ENCODE measurements around the gene ROR1.

ROR1 gene

GRCh38 chr1:64129701-64130100 is 355.9 kb downstream of the ROR1 start:
- H3K36me3 Mint-ChIP-seq = no peaks in the 10 kb centered on the region
- DNase-seq (no peak), ATAC-seq (replicated peaks) (no peak)
- H3K9me3 Mint-ChIP-seq = no peaks in the 10 kb centered on the region
- no peak overlapping the region for H3K27ac Mint-ChIP-seq
- H3K4me3 Mint-ChIP-seq = no peak overlapping the region
- H3K4me1 Mint-ChIP-seq = peaks cover 0 to 2% of the 10 kb centered on the region in 2 donors
- H3K27me3 Mint-ChIP-seq = peaks cover 0 to 4% of the 10 kb centered on the region in 2 donors

GRCh38 chr1:64131155-64131554 is 357.3 kb downstream of the ROR1 start:
- Mint-ChIP-seq H3K27me3 (peaks cover 0 to 4% of the 10 kb centered on the region in 2 donors), H3K27ac (no peak overlapping the region), H3K4me1 (peaks cover 0 to 2% of the 10 kb centered on the region in 2 donors), H3K36me3 (no peaks in the 10 kb centered on the region), H3K9me3 (no peaks in the 10 kb centered on the region), H3K4me3 (no peak overlapping the region)
- DNase-seq (no peak), ATAC-seq (replicated peaks) (no peak)

GRCh38 chr1:64133036-64133435 is 359.2 kb downstream of the ROR1 start:
- Mint-ChIP-seq H3K27me3 (peaks cover 0 to 4% of the 10 kb centered on the region in 2 donors), H3K4me3 (no peak overlapping the region), H3K4me1 (peaks cover 2 to 5% of the 10 kb centered on the region in 2 donors), H3K9me3 (no peaks in the 10 kb centered on the region), H3K36me3 (no peaks in the 10 kb centered on the region), H3K27ac (no peak overlapping the region)
- ATAC-seq (replicated peaks) = no peak
- no peak for DNase-seq

- no peak for ATAC-seq (replicated peaks)
- no peak overlapping the region for H3K27ac Mint-ChIP-seq
- no peak for DNase-seq
- no peak overlapping the region for H3K4me3 Mint-ChIP-seq
- H3K4me1 Mint-ChIP-seq = peaks cover 2 to 5% of the 10 kb centered on the region in 2 donors
- H3K9me3 Mint-ChIP-seq = no peaks in the 10 kb centered on the region
- H3K36me3 Mint-ChIP-seq = no peaks in the 10 kb centered on the region
- peaks cover 0 to 4% of the 10 kb centered on the region in 2 donors for H3K27me3 Mint-ChIP-seq
These were observed 361.8 kb downstream of the ROR1 start for GRCh38 chr1:64135462-64136223.

DNA sequence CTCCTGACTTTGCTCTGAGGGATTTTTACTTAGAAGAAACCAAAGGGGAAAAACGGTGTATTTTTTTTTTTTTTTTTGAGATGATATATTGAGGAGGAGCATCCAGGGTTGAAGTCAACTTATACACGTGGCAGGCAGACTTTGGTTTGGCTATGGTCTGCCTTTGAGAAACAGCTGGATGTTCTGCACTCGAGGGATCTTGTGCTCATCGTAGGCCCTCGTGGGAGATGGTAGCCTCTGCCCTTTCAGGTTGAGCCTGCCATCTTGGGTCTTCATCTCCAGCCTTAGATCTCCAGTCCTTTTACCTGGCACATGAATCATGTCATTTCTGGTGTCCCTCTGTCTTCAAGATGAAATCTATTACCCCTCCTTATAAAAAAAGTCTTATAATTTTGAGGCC is 362.5 kb downstream of the ROR1 start:
- Mint-ChIP-seq H3K4me1 (peaks cover 2 to 5% of the 10 kb centered on the region in 2 donors), H3K36me3 (no peaks in the 10 kb centered on the region), H3K27ac (no peak overlapping the region), H3K9me3 (no peaks in the 10 kb centered on the region), H3K4me3 (no peak overlapping the region), H3K27me3 (peaks cover 0 to 4% of the 10 kb centered on the region in 2 donors)
- ATAC-seq (replicated peaks) (no peak), DNase-seq (no peak)

GRCh38 chr1:64136752-64137411 is 363.1 kb downstream of the ROR1 start:
- no peaks in the 10 kb centered on the region for H3K9me3 Mint-ChIP-seq
- no peak overlapping the region for H3K27ac Mint-ChIP-seq
- H3K4me1 Mint-ChIP-seq = peaks cover 2 to 5% of the 10 kb centered on the region in 2 donors
- peaks cover 0 to 4% of the 10 kb centered on the region in 2 donors for H3K27me3 Mint-ChIP-seq
- ATAC-seq (replicated peaks) (peak; percentile 83 to 88), DNase-seq (peak; percentile 51)
- no peak overlapping the region for H3K4me3 Mint-ChIP-seq
- H3K36me3 Mint-ChIP-seq = no peaks in the 10 kb centered on the region

DNA sequence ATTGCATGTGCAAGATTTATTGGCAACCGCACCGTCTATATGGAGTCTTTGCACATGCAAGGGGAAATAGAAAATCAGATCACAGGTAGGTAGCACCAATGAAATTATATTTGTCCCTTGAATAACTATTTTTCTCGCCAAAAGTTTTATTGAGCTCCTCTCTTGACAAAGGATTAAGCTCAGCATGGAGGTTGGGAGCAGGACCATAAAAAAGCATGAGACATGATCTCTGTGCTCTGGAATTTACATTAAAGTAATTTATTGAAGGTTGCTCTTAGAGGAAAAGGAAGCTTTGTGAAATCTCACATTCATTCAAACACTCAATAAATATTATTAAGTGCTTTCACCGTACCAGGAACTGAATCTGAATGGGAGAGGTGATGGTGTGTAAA is 363.6 kb downstream of the ROR1 start:
- DNase-seq (no peak), ATAC-seq (replicated peaks) (no peak)
- peaks cover 2 to 5% of the 10 kb centered on the region in 2 donors for H3K4me1 Mint-ChIP-seq
- H3K27ac Mint-ChIP-seq = no peak overlapping the region
- H3K4me3 Mint-ChIP-seq = no peak overlapping the region
- H3K27me3 Mint-ChIP-seq = peaks cover 0 to 4% of the 10 kb centered on the region in 2 donors
- H3K36me3 Mint-ChIP-seq = no peaks in the 10 kb centered on the region
- no peaks in the 10 kb centered on the region for H3K9me3 Mint-ChIP-seq

- ATAC-seq (replicated peaks) (no peak), DNase-seq (no peak)
- Mint-ChIP-seq H3K4me3 (no peak overlapping the region), H3K27me3 (no peaks in the 10 kb centered on the region), H3K9me3 (no peaks in the 10 kb centered on the region), H3K36me3 (no peaks in the 10 kb centered on the region), H3K4me1 (peaks cover 0 to 5% of the 10 kb centered on the region in 2 donors), H3K27ac (no peak overlapping the region)
These were observed 366.1 kb downstream of the ROR1 start for GRCh38 chr1:64139877-64140276.

- H3K27ac Mint-ChIP-seq = no peak overlapping the region
- H3K4me1 Mint-ChIP-seq = peaks cover 0 to 5% of the 10 kb centered on the region in 2 donors
- H3K27me3 Mint-ChIP-seq = no peaks in the 10 kb centered on the region
- H3K4me3 Mint-ChIP-seq = no peak overlapping the region
- no peak for ATAC-seq (replicated peaks)
- H3K9me3 Mint-ChIP-seq = no peaks in the 10 kb centered on the region
- no peak for DNase-seq
- no peaks in the 10 kb centered on the region for H3K36me3 Mint-ChIP-seq
These were observed 366.8 kb downstream of the ROR1 start for GRCh38 chr1:64140596-64140995.

- ATAC-seq (replicated peaks) (no peak), DNase-seq (no peak)
- Mint-ChIP-seq H3K36me3 (no peaks in the 10 kb centered on the region), H3K27ac (no peak overlapping the region), H3K27me3 (no peaks in the 10 kb centered on the region), H3K9me3 (no peaks in the 10 kb centered on the region), H3K4me3 (no peak overlapping the region), H3K4me1 (no peaks in the 10 kb centered on the region)
These were observed 373.4 kb downstream of the ROR1 start for GRCh38 chr1:64147045-64147724.

- Mint-ChIP-seq H3K27ac (no peak overlapping the region), H3K36me3 (no peaks in the 10 kb centered on the region), H3K4me3 (no peak overlapping the region), H3K4me1 (no peaks in the 10 kb centered on the region), H3K27me3 (no peaks in the 10 kb centered on the region), H3K9me3 (no peaks in the 10 kb centered on the region)
- no peak for ATAC-seq (replicated peaks)
- no peak for DNase-seq
These were observed 373.9 kb downstream of the ROR1 start for GRCh38 chr1:64147759-64148158.

GRCh38 chr1:64150266-64150665 is 376.4 kb downstream of the ROR1 start:
- ATAC-seq (replicated peaks) = no peak

DNA sequence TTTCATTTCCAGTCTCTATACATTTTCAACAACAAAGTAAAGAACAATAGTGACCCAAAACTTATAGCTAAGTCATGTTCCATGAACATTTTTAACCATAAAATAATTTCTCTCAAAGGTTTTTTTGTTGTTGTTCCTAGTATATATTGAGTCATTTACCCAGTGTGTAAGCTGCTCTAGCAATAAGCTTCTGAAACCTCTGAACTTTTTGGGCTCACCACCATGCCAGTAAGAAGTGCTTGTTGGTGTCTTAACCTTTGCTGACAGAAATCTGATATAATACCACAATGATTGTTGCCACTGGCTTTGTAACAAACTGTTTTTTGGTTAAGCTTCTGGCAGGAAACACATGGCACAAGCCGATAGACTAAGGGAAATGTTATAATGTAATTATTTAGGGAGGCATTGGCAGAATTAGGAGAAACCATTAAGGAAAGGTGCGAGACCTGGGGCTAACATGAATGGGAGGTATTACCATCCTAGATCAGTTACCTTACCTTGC is 377.0 kb downstream of the ROR1 start:
- no peaks in the 10 kb centered on the region for H3K27me3 Mint-ChIP-seq
- ATAC-seq (replicated peaks) = no peak
- H3K36me3 Mint-ChIP-seq = no peaks in the 10 kb centered on the region
- no peaks in the 10 kb centered on the region for H3K9me3 Mint-ChIP-seq
- DNase-seq = no peak
- no peak overlapping the region for H3K27ac Mint-ChIP-seq
- H3K4me1 Mint-ChIP-seq = no peaks in the 10 kb centered on the region
- H3K4me3 Mint-ChIP-seq = no peak overlapping the region

More at GRCh38 chr1:64150266-64150665, 376.4 kb downstream of the ROR1 start:
- H3K27ac Mint-ChIP-seq = no peak overlapping the region
- no peaks in the 10 kb centered on the region for H3K27me3 Mint-ChIP-seq
- no peaks in the 10 kb centered on the region for H3K36me3 Mint-ChIP-seq
- H3K4me1 Mint-ChIP-seq = no peaks in the 10 kb centered on the region
- H3K9me3 Mint-ChIP-seq = no peaks in the 10 kb centered on the region
- no peak for DNase-seq
- no peak overlapping the region for H3K4me3 Mint-ChIP-seq

GRCh38 chr1:64155278-64155677 is 381.5 kb downstream of the ROR1 start:
- DNase-seq = no peak
- no peaks in the 10 kb centered on the region for H3K4me1 Mint-ChIP-seq
- H3K27ac Mint-ChIP-seq = no peak overlapping the region
- ATAC-seq (replicated peaks) = no peak
- H3K4me3 Mint-ChIP-seq = no peak overlapping the region
- H3K36me3 Mint-ChIP-seq = peaks cover 0 to 3% of the 10 kb centered on the region in 2 donors
- H3K9me3 Mint-ChIP-seq = no peaks in the 10 kb centered on the region
- no peaks in the 10 kb centered on the region for H3K27me3 Mint-ChIP-seq
